Kidney glomerular epithelial cell (primary cell): Measurements from ENCODE around the gene VPS37C.
"Not testable (repeated sequence)": the region's sequence is repeated elsewhere in the genome, so short reads cannot be mapped to it uniquely, and the experiment has no call there.

Experiments used
- DNase-seq: peaks from one replicate; lab custom pipeline; 2025; lab: John Stamatoyannopoulos, UW

The VPS37C gene

DNA sequence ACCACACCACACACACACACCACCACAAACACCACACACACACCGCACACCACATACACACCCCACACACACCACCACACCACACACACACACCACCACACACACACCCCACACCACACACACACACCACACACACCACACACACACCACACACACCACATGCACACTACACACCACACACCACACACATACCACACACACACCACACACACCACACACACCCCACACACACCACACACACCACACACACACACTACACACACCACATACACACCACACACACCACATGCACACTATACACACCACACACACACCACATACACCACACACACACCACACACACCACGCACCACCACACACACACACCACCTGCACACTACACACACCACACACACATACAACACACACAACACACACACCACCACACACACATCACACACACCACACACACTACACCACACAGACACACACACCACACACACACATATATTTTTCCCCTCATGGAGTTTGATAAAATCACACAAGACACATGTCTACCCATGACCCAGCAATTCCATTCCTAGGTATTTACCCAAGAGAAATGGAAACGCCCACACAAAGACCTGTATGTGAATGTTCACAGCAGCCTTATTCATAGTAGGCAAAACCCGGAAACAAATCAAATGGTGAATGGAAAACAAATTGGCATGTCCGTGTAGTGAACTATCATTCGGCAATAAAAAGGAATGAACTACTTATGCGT is 44.6 kb downstream of the VPS37C start:
- no peak for DNase-seq

- no peak for DNase-seq
These were observed 45.6 kb downstream of the VPS37C start for GRCh38 chr11:61115498-61116224.

DNA sequence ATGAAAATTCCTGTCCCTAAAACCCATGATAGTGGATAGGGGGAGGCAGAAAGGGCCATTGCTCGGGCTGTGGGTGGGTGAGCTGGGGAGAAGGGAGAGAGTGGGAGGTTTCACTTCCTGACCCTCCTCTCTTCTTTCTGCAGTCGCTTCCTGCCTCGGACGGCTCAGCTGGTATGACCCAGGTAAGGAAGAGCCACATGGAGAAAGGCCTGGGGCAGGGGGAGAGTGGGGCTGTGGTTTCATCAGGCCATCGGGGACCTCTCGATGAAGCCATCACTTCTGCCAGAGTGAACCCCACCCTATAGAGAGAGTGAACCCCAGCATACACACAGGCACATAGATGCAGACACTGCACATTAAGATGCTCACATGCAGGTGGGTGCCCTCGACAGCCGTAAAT is 46.3 kb downstream of the VPS37C start:
- DNase-seq: no peak

DNA sequence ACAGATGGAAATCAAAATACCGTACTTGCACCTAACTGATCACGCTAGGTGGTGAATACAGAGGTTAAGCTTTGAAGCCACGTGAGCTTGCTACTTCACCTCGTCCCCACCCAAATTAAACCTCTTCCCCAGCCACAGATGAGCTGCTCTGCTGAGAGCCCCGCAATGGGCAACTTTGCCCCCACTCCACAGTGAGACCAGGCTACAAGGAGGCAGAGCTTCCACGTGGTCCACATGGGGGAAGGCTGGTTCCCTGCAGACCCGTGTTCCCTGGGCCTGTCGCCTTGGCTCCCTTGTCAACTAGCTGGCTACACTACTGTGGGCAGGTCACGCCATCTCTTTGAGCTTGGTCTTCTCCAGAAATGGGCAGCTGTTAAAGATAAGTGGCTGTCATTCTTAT is 48.0 kb downstream of the VPS37C start:
- no peak for DNase-seq

GRCh38 chr11:61112575-61112974 is 48.7 kb downstream of the VPS37C start:
- DNase-seq: no peak

DNA sequence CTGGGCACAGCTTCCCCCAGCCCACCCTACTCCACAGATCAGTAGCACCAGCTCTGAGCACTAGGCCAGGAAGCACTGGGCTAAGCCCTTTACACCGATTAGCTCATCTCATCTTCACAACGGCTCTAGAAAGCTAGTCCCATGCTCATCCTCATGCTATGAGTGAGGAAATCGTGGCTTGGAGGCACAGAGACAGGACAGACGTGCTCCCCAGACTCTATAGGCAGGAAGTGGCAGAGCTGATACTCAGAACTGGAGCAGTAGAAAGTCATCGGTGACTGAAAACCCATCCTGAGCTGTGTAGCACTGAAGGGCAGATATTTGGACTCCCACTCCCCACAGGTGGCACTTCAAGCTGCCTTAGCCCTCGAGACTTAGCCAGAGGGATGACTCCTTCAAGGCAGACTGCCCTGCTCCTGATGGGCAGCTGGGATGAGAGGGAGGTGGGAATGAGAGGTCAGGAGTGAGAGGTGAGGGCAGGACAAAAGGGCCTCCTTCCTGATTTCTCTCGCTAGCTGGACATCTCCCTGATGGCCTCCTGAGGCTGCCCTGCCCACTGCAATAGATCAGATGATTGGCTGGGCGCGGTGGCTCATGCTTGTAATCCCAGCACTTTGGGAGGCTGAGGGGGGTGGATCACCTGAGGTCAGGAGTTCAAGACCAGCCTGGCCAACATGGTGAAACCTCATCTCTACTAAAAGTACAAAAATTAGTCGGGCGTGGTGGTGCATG is 49.3 kb downstream of the VPS37C start:
- DNase-seq: no peak

- DNase-seq: no peak
These were observed 50.2 kb downstream of the VPS37C start for GRCh38 chr11:61111050-61111435.

DNA sequence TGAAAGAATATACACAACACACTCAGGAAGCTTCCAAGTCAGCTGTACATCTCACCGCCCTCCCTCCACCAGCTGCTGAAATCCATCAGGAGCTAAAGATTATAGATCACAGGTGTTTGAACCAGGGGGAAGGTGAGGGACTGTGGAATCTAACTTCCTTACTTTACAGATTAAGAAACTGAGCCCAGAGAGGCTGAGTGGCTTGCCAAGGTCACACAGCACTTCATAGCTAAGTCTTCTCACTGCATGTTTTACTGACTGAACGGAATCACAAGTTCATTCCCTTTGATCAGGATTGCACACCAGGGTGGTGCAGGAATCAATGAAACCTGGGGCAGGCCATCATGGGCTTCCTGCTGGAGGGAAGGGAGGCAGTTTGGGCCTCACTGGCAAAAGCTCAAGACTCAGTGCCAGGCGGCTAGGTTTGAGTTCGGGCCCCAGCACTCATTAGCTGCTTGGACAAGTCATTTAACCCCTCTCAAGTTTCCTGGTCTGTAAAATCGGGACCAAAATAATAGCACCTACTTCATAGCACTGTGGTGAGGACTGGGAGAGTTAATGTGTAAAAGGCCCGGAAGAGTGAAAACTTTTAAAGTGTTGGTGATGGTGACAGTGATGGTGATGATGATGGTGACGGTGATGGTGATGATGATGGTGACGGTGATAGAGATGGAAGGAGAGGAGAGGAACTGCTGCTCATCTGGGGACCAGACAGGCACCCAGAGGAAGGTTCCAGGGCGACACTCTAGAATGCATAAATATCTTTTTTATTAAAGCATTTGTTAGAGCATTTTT is 50.8 kb downstream of the VPS37C start:
- DNase-seq: no peak

- no peak for DNase-seq
These were observed 51.6 kb downstream of the VPS37C start for GRCh38 chr11:61109671-61110070.

DNA sequence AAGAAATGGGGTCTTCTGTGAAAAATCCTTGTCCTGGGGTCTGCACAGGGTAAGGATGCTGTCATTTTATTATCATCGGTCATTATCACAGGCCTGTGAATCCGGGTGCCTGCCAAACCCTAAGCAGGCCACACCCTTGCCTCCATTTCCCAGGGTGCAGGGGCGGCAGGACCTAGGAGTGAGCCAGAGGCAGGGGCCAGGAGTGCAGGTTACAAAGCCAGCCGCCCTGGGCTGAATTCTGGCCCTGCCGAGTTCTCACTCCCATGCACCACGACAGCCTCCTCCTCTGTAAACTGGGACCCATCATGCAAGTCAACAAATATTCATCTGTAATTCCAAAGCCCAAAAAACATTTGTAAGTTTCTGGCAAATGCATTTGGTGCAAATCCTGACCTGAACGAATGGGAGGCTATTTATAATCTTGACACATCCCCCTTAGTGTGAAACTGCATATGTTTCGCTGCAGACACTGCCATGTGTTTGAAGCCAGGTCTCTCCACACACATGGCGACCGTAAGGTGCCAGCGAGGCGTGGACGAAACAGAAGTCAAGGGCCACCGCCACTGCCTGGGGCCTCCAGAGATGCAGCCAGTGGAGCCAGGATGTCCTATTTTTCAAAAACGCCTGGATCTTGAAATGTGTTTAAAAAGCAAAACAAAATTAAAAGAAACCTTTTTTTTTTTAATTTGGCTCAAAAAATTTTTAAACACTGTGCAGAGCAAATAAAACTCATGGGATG is 52.2 kb downstream of the VPS37C start:
- DNase-seq: no peak

- DNase-seq: no peak
These were observed 53.3 kb downstream of the VPS37C start for GRCh38 chr11:61107888-61108287.

- DNase-seq: no peak
These were observed 54.2 kb downstream of the VPS37C start for GRCh38 chr11:61106894-61107470.

- DNase-seq: no peak
These were observed 54.9 kb downstream of the VPS37C start for GRCh38 chr11:61106296-61106695.

GRCh38 chr11:61104963-61105362 is 56.3 kb downstream of the VPS37C start:
- DNase-seq: no peak

- DNase-seq: no peak
These were observed 57.3 kb downstream of the VPS37C start for GRCh38 chr11:61103851-61104423.

GRCh38 chr11:61102667-61103571 is 58.3 kb downstream of the VPS37C start:
- no peak for DNase-seq

GRCh38 chr11:61098778-61099177 is 62.4 kb downstream of the VPS37C start:
- DNase-seq: no peak

DNA sequence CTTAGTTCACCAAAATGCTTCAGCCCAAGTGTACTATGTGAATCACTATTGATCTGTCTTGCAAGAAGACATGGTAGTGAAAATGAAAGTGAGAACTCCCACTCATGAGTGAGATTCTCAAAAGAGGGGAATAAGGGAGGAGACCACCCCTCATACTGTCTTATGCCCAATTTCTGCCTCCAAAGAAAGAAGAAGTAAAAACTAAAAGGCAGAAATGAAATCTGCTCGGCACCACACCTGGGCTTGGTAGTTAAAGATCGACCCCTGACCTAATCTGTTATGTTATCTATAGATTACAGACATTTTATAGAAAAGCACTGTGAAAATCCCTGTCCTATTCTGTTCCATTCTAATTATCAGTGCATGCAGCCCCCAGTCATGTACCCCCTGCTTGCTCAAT is 63.0 kb downstream of the VPS37C start:
- DNase-seq: not testable (repeated sequence)

DNA sequence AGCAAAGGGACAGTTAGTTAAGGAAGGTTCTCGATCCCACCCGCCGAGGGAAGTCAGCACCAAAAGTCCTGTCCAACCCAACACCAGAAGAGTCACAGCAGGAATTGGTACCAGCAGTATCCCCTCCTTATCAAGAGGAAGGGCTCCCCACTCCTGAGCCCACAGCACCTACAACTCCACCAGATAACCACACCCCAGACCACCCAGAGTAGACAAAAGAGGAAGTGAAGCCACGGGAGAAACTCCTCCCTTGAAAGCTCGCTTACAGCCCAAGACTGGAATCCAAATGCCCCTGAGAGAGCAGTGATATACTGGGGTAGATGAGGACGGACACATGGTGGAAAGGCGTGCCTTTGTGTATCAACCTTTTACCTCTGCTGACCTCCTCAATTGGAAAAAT is 66.2 kb downstream of the VPS37C start:
- no peak for DNase-seq

DNA sequence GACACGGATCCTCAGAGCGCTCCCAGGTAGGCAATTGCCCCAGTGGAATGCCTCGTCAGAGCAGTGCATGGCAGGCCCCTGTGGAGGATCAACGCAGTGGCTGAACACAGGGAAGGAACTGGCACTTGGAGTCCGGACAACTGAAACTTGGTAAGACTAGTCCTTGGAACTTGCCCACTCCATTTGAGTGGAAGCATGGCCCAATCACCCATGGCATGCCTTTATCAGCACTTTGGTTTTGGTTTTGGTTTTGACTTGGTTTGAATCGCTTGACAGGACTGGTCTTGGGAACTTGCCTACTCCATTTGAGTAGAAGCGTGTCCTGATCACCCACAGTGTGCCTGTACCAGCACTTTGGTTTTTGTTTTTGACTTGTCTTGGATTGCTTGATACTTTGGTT is 67.1 kb downstream of the VPS37C start:
- not testable (repeated sequence) for DNase-seq
